ENCODE measurements around the gene CTSE. TPM values are rescaled to one million over a fixed set of nuclear protein-coding genes. Genes with fewer than 3 reads are reported as not detected.

Gene CTSE
- total and polyA plus RNA-seq, 2 of the 4 experiments (the other 2 are of a cell fraction): not detected

- no peak overlapping the region for H2BK15ac ChIP-seq (ENCODE audit: low read depth, low read length)
- no peak overlapping the region for H3K9ac ChIP-seq (ENCODE audit: low read depth, low read length)
- intact Hi-C loops (cut with micrococcal nuclease): no loop called here
- no peak overlapping the region for H4K5ac ChIP-seq (ENCODE audit: low read depth, low read length)
- BruUV-seq (replicated peaks): no TSS peak
- in situ Hi-C loops (cut with MboI; ENCODE audit: low sequenced_read_pairs): no loop called here
- H3K4ac ChIP-seq (ENCODE audit: low read depth, low read length): no peak overlapping the region
- H2BK20ac ChIP-seq (ENCODE audit: low read depth, low read length): no peak overlapping the region
- H3K9me1 ChIP-seq (ENCODE audit: insufficient read depth, low read length): no peaks in the 10 kb centered on the region
- no peak overlapping the region for H2AK9ac ChIP-seq (replicated peaks; ENCODE audit: low read depth, low read length, poor library complexity)
- no peak overlapping the region for H4K91ac ChIP-seq (ENCODE audit: insufficient read depth, low read depth, low read length)
- peaks cover 30% of the 10 kb centered on the region for H3K27me3 ChIP-seq (ENCODE audit: control insufficient read depth, insufficient read depth, low read length)
- H3K4me1 ChIP-seq (ENCODE audit: control insufficient read depth, insufficient read depth, low read length): no peaks in the 10 kb centered on the region
- no peak overlapping the region for H3K27ac ChIP-seq (ENCODE audit: insufficient read depth, low read length)
- WGBS, 2 experiments (ENCODE audit: extremely low coverage in 2 of 2, insufficient read length in 1 of 2): no CpG with 5 or more reads among the region's 6 CpGs
- ATAC-seq (ENCODE audit: low read depth) (no peak), DNase-seq (no peak)
- ChIA-PET CTCF (no interaction called here), POLR2A (ENCODE audit: unreplicated experiment) (no interaction called here)
- no peaks in the 10 kb centered on the region for H3K79me1 ChIP-seq (ENCODE audit: low read depth in 1 of 2, low read length in 2 of 2)
- H3K9me3 ChIP-seq (ENCODE audit: control insufficient read depth, insufficient read depth, low read length): no peaks in the 10 kb centered on the region
- H3K14ac ChIP-seq (replicated peaks; ENCODE audit: low read depth, low read length): no peak overlapping the region
- TF ChIP-seq MAZ (IDR thresholded peaks at IDR 0.05; ENCODE audit: borderline replicate concordance, low read depth, low read length): no peak
- TF ChIP-seq USF2 (IDR thresholded peaks at IDR 0.05; ENCODE audit: low read depth, low read length): no peak
- TF ChIP-seq ELK1 (IDR thresholded peaks at IDR 0.05; ENCODE audit: borderline replicate concordance, low read depth, low read length): no peak
- no peak for TF ChIP-seq MXI1 (IDR thresholded peaks at IDR 0.05; ENCODE audit: borderline replicate concordance, low read depth, low read length)
- TF ChIP-seq FOS (IDR thresholded peaks at IDR 0.05; ENCODE audit: low read depth, low read length): no peak
- TF ChIP-seq RAD21 (IDR thresholded peaks at IDR 0.05; ENCODE audit: low read length): no peak
- TF ChIP-seq RCOR1 (IDR thresholded peaks at IDR 0.05; ENCODE audit: insufficient replicate concordance, low read length): no peak
- no peak for TF ChIP-seq SMC3 (IDR thresholded peaks at IDR 0.05; ENCODE audit: low read depth, low read length)
- no peak for TF ChIP-seq CHD1 (IDR thresholded peaks at IDR 0.05; ENCODE audit: low read depth, low read length)
- TF ChIP-seq RFX5 (IDR thresholded peaks at IDR 0.05; ENCODE audit: low read depth, low read length): no peak
- TF ChIP-seq POLR2A (IDR thresholded peaks at IDR 0.05; ENCODE audit: low read depth, low read length): no peak
- no peak for TF ChIP-seq MAFK (IDR thresholded peaks at IDR 0.05; ENCODE audit: low read depth, low read length)
- TF ChIP-seq, protein P1, sequence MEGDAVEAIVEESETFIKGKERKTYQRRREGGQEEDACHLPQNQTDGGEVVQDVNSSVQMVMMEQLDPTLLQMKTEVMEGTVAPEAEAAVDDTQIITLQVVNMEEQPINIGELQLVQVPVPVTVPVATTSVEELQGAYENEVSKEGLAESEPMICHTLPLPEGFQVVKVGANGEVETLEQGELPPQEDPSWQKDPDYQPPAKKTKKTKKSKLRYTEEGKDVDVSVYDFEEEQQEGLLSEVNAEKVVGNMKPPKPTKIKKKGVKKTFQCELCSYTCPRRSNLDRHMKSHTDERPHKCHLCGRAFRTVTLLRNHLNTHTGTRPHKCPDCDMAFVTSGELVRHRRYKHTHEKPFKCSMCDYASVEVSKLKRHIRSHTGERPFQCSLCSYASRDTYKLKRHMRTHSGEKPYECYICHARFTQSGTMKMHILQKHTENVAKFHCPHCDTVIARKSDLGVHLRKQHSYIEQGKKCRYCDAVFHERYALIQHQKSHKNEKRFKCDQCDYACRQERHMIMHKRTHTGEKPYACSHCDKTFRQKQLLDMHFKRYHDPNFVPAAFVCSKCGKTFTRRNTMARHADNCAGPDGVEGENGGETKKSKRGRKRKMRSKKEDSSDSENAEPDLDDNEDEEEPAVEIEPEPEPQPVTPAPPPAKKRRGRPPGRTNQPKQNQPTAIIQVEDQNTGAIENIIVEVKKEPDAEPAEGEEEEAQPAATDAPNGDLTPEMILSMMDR (conservative IDR thresholded peaks at IDR 0.05; ENCODE audit: low read depth, low read length): no peak
- TF ChIP-seq BHLHE40 (IDR thresholded peaks at IDR 0.05; ENCODE audit: low read depth, low read length): no peak
- no peak for TF ChIP-seq NFE2L2 (IDR thresholded peaks at IDR 0.05; ENCODE audit: low read depth, low read length)
- TF ChIP-seq CEBPB (IDR thresholded peaks at IDR 0.05; ENCODE audit: low read depth, low read length): no peak
- H3K4me3 ChIP-seq (ENCODE audit: insufficient read depth, low read depth, low read length): no peak overlapping the region
- H3K23ac ChIP-seq (ENCODE audit: low read depth, low read length): no peak overlapping the region
- no peaks in the 10 kb centered on the region for H4K20me1 ChIP-seq (ENCODE audit: insufficient read depth, low read length)
- dilution Hi-C loops (cut with HindIII; ENCODE audit: low sequenced_read_pairs, unreplicated experiment): no loop called here
- no peak overlapping the region for H2AK5ac ChIP-seq (ENCODE audit: low read depth, low read length)
- H2AFZ ChIP-seq (replicated peaks; ENCODE audit: low read length, poor library complexity): no peak overlapping the region
- no peak overlapping the region for H3K4me2 ChIP-seq (ENCODE audit: low read depth, low read length)
- no peak overlapping the region for H3K56ac ChIP-seq (ENCODE audit: extremely low read depth, insufficient read depth, low read length)
- H3K18ac ChIP-seq (ENCODE audit: low read depth, low read length): no peak overlapping the region
- no peak overlapping the region for H4K8ac ChIP-seq (ENCODE audit: low read depth in 2 of 2, low read length in 2 of 2)
- no peak overlapping the region for H2BK120ac ChIP-seq (ENCODE audit: low read depth, low read length)
- H3K36me3 ChIP-seq (ENCODE audit: control insufficient read depth, insufficient read depth, low read length): no peaks in the 10 kb centered on the region
- no peak overlapping the region for H2BK5ac ChIP-seq (ENCODE audit: low read depth, low read length, poor library complexity, severe bottlenecking)
Measured at GRCh38 chr1:206062464-206062863, 38.8 kb upstream of the CTSE start.
